Measurements from ENCODE around the gene PDLIM7. TPM values are rescaled to one million over a fixed set of nuclear protein-coding genes. Genes with fewer than 3 reads are reported as not detected.

PDLIM7 gene
- total RNA-seq, 2 experiments from 2014 or later: 38.5 to 41.9 TPM

DNA sequence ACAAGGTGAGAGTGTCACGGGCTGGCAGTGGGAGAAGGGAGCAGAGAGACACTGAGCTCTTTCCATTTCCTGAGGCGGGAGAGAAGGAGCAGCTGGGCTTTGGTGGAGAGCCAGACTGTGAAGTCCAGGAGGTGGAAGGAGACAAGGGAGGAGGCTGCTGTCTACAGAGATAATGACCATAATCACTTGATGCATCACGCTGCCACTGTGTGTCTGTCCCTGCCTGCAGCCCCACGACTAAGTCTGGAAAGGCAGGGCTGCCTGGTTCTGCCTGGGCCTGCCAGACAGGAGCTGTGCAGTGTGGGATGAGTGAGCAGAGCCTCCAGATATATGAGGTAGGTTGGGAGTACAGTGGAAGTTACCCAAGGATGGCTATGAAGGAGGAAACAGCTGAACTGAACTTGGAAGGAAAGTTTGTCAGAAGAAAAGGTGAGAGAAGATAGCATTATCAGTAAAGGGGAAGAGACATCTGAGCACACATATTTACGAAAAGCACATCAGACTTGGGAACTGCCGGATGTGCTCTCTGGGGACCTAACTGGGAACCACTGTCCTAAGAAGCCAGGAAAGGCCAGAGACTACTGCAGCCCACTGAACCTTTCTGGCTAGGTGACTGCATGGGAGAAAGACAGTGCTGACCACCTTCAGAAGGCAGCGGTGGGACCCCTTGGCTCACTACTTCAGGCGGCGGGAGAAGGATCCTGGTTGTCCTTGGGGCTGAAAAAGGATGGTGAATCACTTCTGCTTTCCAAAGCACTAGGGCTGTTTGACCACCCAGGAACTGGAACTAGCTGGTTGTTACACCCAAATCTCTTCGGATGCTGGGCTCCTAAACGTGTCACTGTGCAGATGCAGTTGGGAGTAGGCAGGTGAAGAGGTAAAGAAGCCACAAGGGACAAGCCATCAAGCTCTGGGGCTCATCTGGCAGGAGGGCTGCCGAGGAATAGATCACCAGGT lies 32.1 kb upstream of the PDLIM7 start:
- H3K4me3 Mint-ChIP-seq: no peak overlapping the region
- H3K27me3 Mint-ChIP-seq: no peaks in the 10 kb centered on the region
- DNase-seq: no peak
- H3K27ac Mint-ChIP-seq: no peak overlapping the region
- peaks cover 6% of the 10 kb centered on the region for H3K36me3 Mint-ChIP-seq
- H3K9me3 Mint-ChIP-seq: no peaks in the 10 kb centered on the region
- no peaks in the 10 kb centered on the region for H3K4me1 Mint-ChIP-seq

- Mint-ChIP-seq H3K4me1 (no peaks in the 10 kb centered on the region), H3K27me3 (no peaks in the 10 kb centered on the region), H3K27ac (no peak overlapping the region), H3K4me3 (no peak overlapping the region), H3K36me3 (peaks cover 6% of the 10 kb centered on the region), H3K9me3 (no peaks in the 10 kb centered on the region)
- no peak for DNase-seq
Measured at GRCh38 chr5:177528631-177529030, 31.2 kb upstream of the PDLIM7 start.

- no peak overlapping the region for H3K4me3 Mint-ChIP-seq
- no peak overlapping the region for H3K27ac Mint-ChIP-seq
- no peaks in the 10 kb centered on the region for H3K4me1 Mint-ChIP-seq
- H3K36me3 Mint-ChIP-seq: peaks cover 6% of the 10 kb centered on the region
- H3K9me3 Mint-ChIP-seq: no peaks in the 10 kb centered on the region
- no peak for DNase-seq
- no peaks in the 10 kb centered on the region for H3K27me3 Mint-ChIP-seq
Measured at GRCh38 chr5:177527595-177527994, 30.2 kb upstream of the PDLIM7 start.

GRCh38 chr5:177526791-177527190 lies 29.4 kb upstream of the PDLIM7 start:
- H3K27me3 Mint-ChIP-seq: no peaks in the 10 kb centered on the region
- H3K27ac Mint-ChIP-seq: no peak overlapping the region
- H3K4me1 Mint-ChIP-seq: peaks cover under 1% of the 10 kb centered on the region
- no peaks in the 10 kb centered on the region for H3K9me3 Mint-ChIP-seq
- no peak overlapping the region for H3K4me3 Mint-ChIP-seq
- no peak for DNase-seq
- peaks cover 3% of the 10 kb centered on the region for H3K36me3 Mint-ChIP-seq

- no peaks in the 10 kb centered on the region for H3K9me3 Mint-ChIP-seq
- no peaks in the 10 kb centered on the region for H3K27me3 Mint-ChIP-seq
- peaks cover 3% of the 10 kb centered on the region for H3K36me3 Mint-ChIP-seq
- peaks cover 6% of the 10 kb centered on the region for H3K4me1 Mint-ChIP-seq
- no peak overlapping the region for H3K27ac Mint-ChIP-seq
- no peak overlapping the region for H3K4me3 Mint-ChIP-seq
- DNase-seq: no peak
Measured at GRCh38 chr5:177526191-177526590, 28.8 kb upstream of the PDLIM7 start.

- H3K27me3 Mint-ChIP-seq: no peaks in the 10 kb centered on the region
- no peak overlapping the region for H3K4me3 Mint-ChIP-seq
- H3K36me3 Mint-ChIP-seq: no peaks in the 10 kb centered on the region
- no peaks in the 10 kb centered on the region for H3K9me3 Mint-ChIP-seq
- H3K27ac Mint-ChIP-seq: no peak overlapping the region
- no peak for DNase-seq
- peaks cover 13% of the 10 kb centered on the region for H3K4me1 Mint-ChIP-seq
Measured at GRCh38 chr5:177524941-177525655, 27.7 kb upstream of the PDLIM7 start.

DNA sequence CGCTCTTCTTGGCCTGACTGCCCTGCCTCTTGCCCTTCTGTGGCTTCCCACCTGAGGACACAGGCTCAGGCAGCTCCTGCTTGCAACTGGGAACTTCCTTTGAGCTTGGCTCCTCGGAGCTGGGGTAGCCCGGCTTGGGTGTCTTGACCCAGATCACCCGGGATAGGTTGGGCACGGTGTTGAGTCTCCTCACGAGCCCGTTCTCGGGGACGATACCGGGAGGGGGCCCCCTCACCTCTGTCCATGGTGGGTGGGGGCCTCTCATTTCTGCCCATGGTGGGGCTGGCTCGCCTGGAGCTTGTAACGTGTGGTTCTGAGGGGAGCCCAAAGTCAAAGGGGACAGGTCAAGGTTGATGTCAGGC lies 27.1 kb upstream of the PDLIM7 start:
- DNase-seq: no peak
- H3K4me1 Mint-ChIP-seq: peaks cover 19% of the 10 kb centered on the region
- no peaks in the 10 kb centered on the region for H3K9me3 Mint-ChIP-seq
- H3K4me3 Mint-ChIP-seq: no peak overlapping the region
- H3K27ac Mint-ChIP-seq: no peak overlapping the region
- H3K36me3 Mint-ChIP-seq: no peaks in the 10 kb centered on the region
- H3K27me3 Mint-ChIP-seq: no peaks in the 10 kb centered on the region

DNA sequence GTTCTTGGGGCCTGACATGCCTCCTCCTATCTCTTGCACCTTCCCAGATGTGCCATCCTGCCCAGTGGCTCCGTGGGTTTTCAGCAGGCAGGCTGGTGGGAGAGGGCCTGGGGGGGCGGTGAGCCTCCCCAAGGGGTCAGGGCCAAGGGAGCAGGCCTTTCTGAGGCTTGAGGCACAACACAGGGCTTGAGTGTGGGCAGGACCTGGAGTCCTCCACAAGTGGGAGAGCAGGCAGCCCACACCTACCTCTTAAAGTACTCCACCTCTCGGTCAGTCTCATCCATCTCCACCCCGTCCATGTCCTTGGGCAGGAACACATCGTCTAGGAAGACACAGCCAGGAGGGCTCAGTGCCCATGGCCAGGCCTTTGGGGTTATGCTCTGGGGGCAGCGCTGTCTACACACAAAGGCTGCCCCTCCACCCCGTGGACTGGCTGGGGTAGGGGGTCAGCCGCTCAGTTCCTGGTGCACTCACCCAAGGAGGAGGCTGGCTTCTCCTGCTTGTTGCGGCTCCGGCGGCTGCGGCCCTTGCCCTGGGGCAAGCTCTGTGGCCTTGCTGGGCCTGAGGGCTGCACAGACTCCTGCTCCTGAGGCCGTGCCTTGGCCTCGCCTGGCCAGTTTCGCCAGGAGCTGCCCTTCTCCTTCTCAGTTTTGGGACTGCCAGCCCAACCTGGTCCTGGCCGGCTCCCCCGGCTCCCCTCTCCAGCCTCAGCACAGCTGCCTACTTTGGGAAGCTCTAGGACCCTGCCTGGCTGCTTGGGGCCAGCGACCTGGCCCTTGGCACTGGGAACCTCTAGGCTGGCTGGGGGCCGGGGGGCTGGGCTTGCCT lies 26.5 kb upstream of the PDLIM7 start:
- no peaks in the 10 kb centered on the region for H3K27me3 Mint-ChIP-seq
- H3K36me3 Mint-ChIP-seq: no peaks in the 10 kb centered on the region
- no peaks in the 10 kb centered on the region for H3K9me3 Mint-ChIP-seq
- H3K27ac Mint-ChIP-seq: no peak overlapping the region
- no peak overlapping the region for H3K4me3 Mint-ChIP-seq
- DNase-seq: no peak
- H3K4me1 Mint-ChIP-seq: peaks cover 25% of the 10 kb centered on the region

DNA sequence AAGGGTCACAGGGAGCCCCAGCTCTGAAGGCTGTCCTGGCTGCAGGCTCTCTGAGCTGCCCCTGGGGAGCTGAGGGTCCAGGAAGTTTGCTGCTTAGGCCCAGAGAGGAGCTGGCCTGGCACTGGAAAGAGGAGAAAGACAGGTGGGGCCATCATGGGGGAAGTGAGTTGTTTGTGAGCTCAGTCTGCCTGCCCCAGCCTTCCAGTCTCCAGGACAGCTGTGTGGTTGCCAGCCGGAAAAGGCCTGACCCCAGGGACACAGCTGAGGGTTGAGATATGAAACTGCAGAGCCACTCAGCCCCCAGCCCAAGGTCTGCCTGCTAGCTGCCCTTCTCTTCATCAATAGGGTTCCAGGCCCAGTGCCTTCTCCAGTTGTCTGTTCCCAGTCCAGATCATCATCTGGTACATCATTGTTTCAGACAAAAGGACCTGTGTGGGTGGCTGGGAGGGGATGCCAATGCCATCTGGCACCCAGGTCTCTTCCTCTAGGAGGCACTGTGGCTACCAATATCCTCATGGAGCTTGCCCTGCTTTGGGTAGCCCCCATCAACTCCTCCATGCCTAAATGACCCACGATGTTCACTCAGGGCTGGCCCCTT lies 23.6 kb upstream of the PDLIM7 start:
- H3K27ac Mint-ChIP-seq: peak overlapping the region; percentile 73

DNA sequence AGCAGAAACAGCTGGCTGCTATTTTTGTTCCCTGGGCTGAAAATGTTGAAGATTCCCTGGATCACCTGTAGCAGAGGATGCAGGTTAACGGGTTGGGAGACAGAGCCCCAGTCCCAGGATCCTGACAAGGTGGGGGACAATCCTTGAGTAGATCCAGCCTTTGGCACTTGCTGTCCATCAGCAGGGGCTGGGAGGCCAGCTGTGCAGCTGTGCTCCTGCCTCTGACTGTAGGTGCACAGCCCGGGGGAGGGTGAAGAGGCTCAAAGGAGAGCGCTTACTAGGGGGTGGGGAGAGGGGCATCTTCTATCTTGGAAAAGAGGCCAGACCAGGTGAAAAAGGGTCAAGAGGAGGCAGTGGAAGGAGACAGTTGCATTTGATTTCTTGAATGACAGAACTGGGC lies 22.9 kb upstream of the PDLIM7 start:
- Mint-ChIP-seq H3K4me3 (no peak overlapping the region), H3K27ac (peak overlapping the region; percentile 73), H3K4me1 (peaks cover 35% of the 10 kb centered on the region), H3K9me3 (no peaks in the 10 kb centered on the region), H3K36me3 (peaks cover 20% of the 10 kb centered on the region), H3K27me3 (no peaks in the 10 kb centered on the region)
- no peak for DNase-seq

More for the DNA sequence above, 23.6 kb upstream of the PDLIM7 start:
- DNase-seq: no peak
- no peaks in the 10 kb centered on the region for H3K27me3 Mint-ChIP-seq
- peaks cover 12% of the 10 kb centered on the region for H3K36me3 Mint-ChIP-seq
- peaks cover 28% of the 10 kb centered on the region for H3K4me1 Mint-ChIP-seq
- H3K4me3 Mint-ChIP-seq: no peak overlapping the region
- H3K9me3 Mint-ChIP-seq: no peaks in the 10 kb centered on the region

DNA sequence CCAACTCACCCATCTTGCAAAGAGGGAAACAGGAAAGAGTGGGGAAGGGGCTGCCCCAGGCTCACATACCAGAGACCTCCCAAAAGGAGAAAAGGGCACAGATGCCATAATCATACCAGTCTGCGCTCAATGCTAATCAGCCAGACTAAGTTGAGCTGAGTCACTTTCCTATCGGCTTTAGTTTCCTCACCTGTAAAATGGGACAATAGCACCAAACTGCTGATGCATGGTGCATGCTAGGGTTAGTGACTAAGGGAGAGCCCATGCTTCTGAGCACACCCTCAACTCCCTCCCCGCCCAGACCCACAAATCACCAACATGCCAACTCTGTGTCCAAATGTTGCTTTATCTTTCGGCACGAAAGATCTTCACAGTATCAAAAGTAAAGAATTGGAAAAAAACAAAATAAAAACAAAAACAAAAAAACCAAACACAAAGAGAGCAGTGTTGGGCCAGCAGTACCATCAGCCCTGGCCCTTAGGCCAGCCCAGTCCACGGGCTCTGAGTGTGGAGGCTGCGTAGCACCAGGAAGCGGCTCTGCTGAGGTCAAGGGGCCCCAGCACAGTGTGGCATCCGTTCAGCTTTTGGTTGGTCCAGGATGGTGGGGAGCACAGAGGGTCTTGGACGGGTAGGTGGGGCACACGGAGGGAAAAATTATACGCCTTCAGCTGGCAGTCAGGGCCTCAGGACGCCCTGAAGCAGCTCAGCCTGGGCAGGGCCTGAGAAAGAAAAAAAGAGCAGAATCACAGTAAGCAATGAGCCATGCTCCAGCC lies 22.2 kb upstream of the PDLIM7 start:
- Mint-ChIP-seq H3K9me3 (no peaks in the 10 kb centered on the region), H3K4me1 (peaks cover 38% of the 10 kb centered on the region), H3K36me3 (peaks cover 24% of the 10 kb centered on the region), H3K4me3 (peak overlapping the region; percentile 52), H3K27ac (peak overlapping the region; percentile 51), H3K27me3 (no peaks in the 10 kb centered on the region)
- DNase-seq: no peak

DNA sequence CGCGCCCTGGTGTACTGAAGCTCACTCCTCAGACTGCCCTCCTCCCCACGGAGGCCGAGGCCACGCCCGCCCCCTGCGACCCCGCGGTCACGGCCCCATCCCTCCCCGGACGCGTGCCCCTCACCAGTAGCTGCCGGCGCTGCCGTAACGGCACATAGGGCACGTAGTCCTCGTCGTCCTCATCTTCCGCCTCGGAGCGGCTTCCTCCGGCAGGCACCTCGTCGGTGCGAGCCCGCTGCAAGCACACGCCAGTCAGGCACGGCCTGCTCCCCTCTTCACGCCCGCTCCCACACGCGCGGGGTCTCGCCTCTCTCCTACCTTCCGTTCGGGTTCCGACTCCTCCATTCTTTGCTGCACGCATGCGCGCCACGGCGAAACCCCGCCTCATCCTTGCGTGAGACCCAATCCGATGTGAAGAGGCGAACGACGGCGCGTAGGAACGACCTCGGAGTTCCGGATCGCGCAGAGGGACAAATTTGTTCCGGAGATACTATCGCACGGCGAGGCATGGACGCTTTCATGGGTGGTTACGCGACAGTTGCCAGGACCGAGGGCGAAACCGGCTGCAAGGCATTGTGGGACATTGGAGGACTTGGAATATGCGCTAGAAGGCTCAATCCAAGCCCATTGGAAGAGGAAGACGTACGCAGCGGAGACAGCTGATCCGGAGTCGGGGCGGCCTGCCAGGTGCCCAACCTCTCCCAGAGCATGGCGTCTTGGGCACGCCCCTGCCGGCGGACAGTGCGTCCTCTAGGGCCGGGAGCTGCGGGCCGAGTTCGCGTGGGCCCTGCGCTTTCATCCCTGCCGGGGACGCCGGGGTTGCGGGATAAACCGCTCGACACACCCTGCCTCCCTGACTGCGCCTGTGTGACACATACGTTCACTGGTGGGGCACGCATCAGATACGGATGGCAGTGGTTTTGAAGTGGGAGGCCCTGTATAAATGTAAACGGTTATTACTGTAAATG lies 19.5 kb upstream of the PDLIM7 start, which contains the start of gene DDX41:
TSS of gene DDX41 (minus strand) at position 361 of the 968 bp plus-strand sequence. CDS start at position 345, 16 bp downstream.
- peaks cover 43% of the 10 kb centered on the region for H3K4me1 Mint-ChIP-seq
- peaks cover 37% of the 10 kb centered on the region for H3K36me3 Mint-ChIP-seq
- peak; percentile 97 for DNase-seq
- no peaks in the 10 kb centered on the region for H3K9me3 Mint-ChIP-seq
- peak within 1 kb of the TSS; percentile 90 for H3K27ac Mint-ChIP-seq
- H3K27me3 Mint-ChIP-seq: no peaks in the 10 kb centered on the region
- H3K4me3 Mint-ChIP-seq: peak within 1 kb of the TSS; percentile 94

DNA sequence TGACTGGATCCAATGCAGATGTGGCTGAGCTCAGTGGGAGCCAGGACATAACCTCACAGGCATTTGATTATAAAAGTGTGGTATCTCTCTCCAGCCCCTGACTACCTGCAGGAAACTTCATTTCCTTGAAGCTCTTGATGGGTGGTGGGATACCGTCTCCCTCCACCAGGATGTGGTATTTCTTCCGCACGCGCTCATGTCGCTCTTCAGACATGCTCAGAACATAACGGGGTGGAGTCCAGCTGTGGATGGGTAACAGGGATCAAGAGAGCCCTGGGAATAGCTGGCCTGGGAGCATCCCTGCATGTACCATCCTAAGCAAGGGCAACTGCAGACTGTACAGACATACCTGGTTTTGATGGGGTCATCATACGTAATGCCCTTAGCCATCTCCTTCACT lies 18.2 kb upstream of the PDLIM7 start:
- Mint-ChIP-seq H3K4me3 (peak overlapping the region; percentile 94), H3K27me3 (no peaks in the 10 kb centered on the region), H3K4me1 (peaks cover 42% of the 10 kb centered on the region), H3K36me3 (peaks cover 45% of the 10 kb centered on the region), H3K27ac (peak overlapping the region; percentile 90), H3K9me3 (no peaks in the 10 kb centered on the region)
- DNase-seq: no peak
